ENCODE data around the gene CFAP70.
"Not testable (repeated sequence)": the region's sequence is repeated elsewhere in the genome, so short reads cannot be mapped to it uniquely, and the experiment has no call there.

The CFAP70 gene

GRCh38 chr10:73263693-73264347 is 94.8 kb downstream of the CFAP70 start:
- Histone ChIP-seq H3K27ac (ENCODE audit: low read length) (no peak overlapping the region), H4K20me1 (ENCODE audit: insufficient read depth, low read length) (no peaks in the 10 kb centered on the region), H3K4me1 (ENCODE audit: low read length) (no peaks in the 10 kb centered on the region), H3K9me3 (ENCODE audit: insufficient read depth, low read length) (no peaks in the 10 kb centered on the region), H3K79me2 (ENCODE audit: low read length) (no peaks in the 10 kb centered on the region), H3K36me3 (replicated peaks; ENCODE audit: low read depth, low read length) (no peaks in the 10 kb centered on the region), H2AFZ (ENCODE audit: low read depth, low read length) (no peak overlapping the region), H3K9ac (ENCODE audit: low read length) (no peak overlapping the region), H3K4me3 (ENCODE audit: low read length) (no peak overlapping the region), H3K4me2 (ENCODE audit: low read length) (no peak overlapping the region), H3K27me3 (ENCODE audit: low read depth, low read length) (no peaks in the 10 kb centered on the region)
- TF ChIP-seq CTCF (IDR thresholded peaks at IDR 0.05; ENCODE audit: low read depth, low read length) (peak; percentile 55), EZH2phosphoT487 (IDR thresholded peaks at IDR 0.05; ENCODE audit: low read depth) (no peak)

GRCh38 chr10:73262880-73263555 is 95.6 kb downstream of the CFAP70 start:
- Histone ChIP-seq H2AFZ (ENCODE audit: low read depth, low read length) (no peak overlapping the region), H4K20me1 (ENCODE audit: insufficient read depth, low read length) (no peaks in the 10 kb centered on the region), H3K4me1 (ENCODE audit: low read length) (no peaks in the 10 kb centered on the region), H3K4me2 (ENCODE audit: low read length) (no peak overlapping the region), H3K9me3 (ENCODE audit: insufficient read depth, low read length) (no peaks in the 10 kb centered on the region), H3K27me3 (ENCODE audit: low read depth, low read length) (no peaks in the 10 kb centered on the region), H3K4me3 (ENCODE audit: low read length) (no peak overlapping the region), H3K79me2 (ENCODE audit: low read length) (no peaks in the 10 kb centered on the region), H3K27ac (ENCODE audit: low read length) (no peak overlapping the region), H3K36me3 (replicated peaks; ENCODE audit: low read depth, low read length) (no peaks in the 10 kb centered on the region), H3K9ac (ENCODE audit: low read length) (no peak overlapping the region)
- TF ChIP-seq EZH2phosphoT487 (IDR thresholded peaks at IDR 0.05; ENCODE audit: low read depth) (no peak), CTCF (IDR thresholded peaks at IDR 0.05; ENCODE audit: low read depth, low read length) (no peak)

GRCh38 chr10:73262105-73262730 is 96.4 kb downstream of the CFAP70 start:
- no peak overlapping the region for H3K27ac ChIP-seq (ENCODE audit: low read length)
- H3K36me3 ChIP-seq (replicated peaks; ENCODE audit: low read depth, low read length), result no peaks in the 10 kb centered on the region
- H3K27me3 ChIP-seq (ENCODE audit: low read depth, low read length), result no peaks in the 10 kb centered on the region
- no peaks in the 10 kb centered on the region for H3K4me1 ChIP-seq (ENCODE audit: low read length)
- H3K4me2 ChIP-seq (ENCODE audit: low read length), result no peak overlapping the region
- no peaks in the 10 kb centered on the region for H3K79me2 ChIP-seq (ENCODE audit: low read length)
- no peak overlapping the region for H2AFZ ChIP-seq (ENCODE audit: low read depth, low read length)
- H3K9ac ChIP-seq (ENCODE audit: low read length), result no peak overlapping the region
- no peaks in the 10 kb centered on the region for H3K9me3 ChIP-seq (ENCODE audit: insufficient read depth, low read length)
- H3K4me3 ChIP-seq (ENCODE audit: low read length), result no peak overlapping the region
- TF ChIP-seq CTCF (IDR thresholded peaks at IDR 0.05; ENCODE audit: low read depth, low read length) (no peak), EZH2phosphoT487 (IDR thresholded peaks at IDR 0.05; ENCODE audit: low read depth) (no peak)
- no peaks in the 10 kb centered on the region for H4K20me1 ChIP-seq (ENCODE audit: insufficient read depth, low read length)

GRCh38 chr10:73261362-73261995 is 97.2 kb downstream of the CFAP70 start:
- TF ChIP-seq CTCF (IDR thresholded peaks at IDR 0.05; ENCODE audit: low read depth, low read length) (no peak), EZH2phosphoT487 (IDR thresholded peaks at IDR 0.05; ENCODE audit: low read depth) (no peak)
- H3K9me3 ChIP-seq (ENCODE audit: insufficient read depth, low read length), result no peaks in the 10 kb centered on the region
- no peak overlapping the region for H3K4me3 ChIP-seq (ENCODE audit: low read length)
- H3K4me2 ChIP-seq (ENCODE audit: low read length), result no peak overlapping the region
- H2AFZ ChIP-seq (ENCODE audit: low read depth, low read length), result no peak overlapping the region
- no peak overlapping the region for H3K27ac ChIP-seq (ENCODE audit: low read length)
- H3K36me3 ChIP-seq (replicated peaks; ENCODE audit: low read depth, low read length), result no peaks in the 10 kb centered on the region
- H3K9ac ChIP-seq (ENCODE audit: low read length), result no peak overlapping the region
- no peaks in the 10 kb centered on the region for H4K20me1 ChIP-seq (ENCODE audit: insufficient read depth, low read length)
- H3K27me3 ChIP-seq (ENCODE audit: low read depth, low read length), result no peaks in the 10 kb centered on the region
- H3K79me2 ChIP-seq (ENCODE audit: low read length), result no peaks in the 10 kb centered on the region
- no peaks in the 10 kb centered on the region for H3K4me1 ChIP-seq (ENCODE audit: low read length)

- not testable (repeated sequence) for H3K27ac ChIP-seq (ENCODE audit: low read length); H4K20me1 ChIP-seq (ENCODE audit: insufficient read depth, low read length); H3K4me2 ChIP-seq (ENCODE audit: low read length); H3K9ac ChIP-seq (ENCODE audit: low read length); H3K4me3 ChIP-seq (ENCODE audit: low read length); H3K36me3 ChIP-seq (replicated peaks; ENCODE audit: low read depth, low read length); H3K4me1 ChIP-seq (ENCODE audit: low read length); H3K79me2 ChIP-seq (ENCODE audit: low read length); H3K27me3 ChIP-seq (ENCODE audit: low read depth, low read length); H3K9me3 ChIP-seq (ENCODE audit: insufficient read depth, low read length); H2AFZ ChIP-seq (ENCODE audit: low read depth, low read length)
Observed at GRCh38 chr10:73258612-73259011, 100.1 kb downstream of the CFAP70 start.
